HepG2 (cell line): ENCODE measurements around the gene YPEL3. TPM values are rescaled to one million over a fixed set of nuclear protein-coding genes. Genes with fewer than 3 reads are reported as not detected.

ENCODE experiments used
- GABPB1 ChIP-seq: IDR thresholded peaks from 2 replicates; pipeline ENCODE4 v1.6.1; 2016; ENCODE audit warnings: mild to moderate bottlenecking, missing genetic modification reagents, moderate library complexity, missing compliant biosample characterization
- HNF1A ChIP-seq, 2 experiments: sonication (generic) in 1 of 2; formaldehyde crosslinking in 1 of 2; IDR thresholded peaks; 2 replicates each; pipeline versions ENCODE4 v1.4.0 to v1.6.1; 2016 to 2020; ENCODE audit warnings: borderline replicate concordance in 1 of 2, low read depth in 1 of 2, mild to moderate bottlenecking in 1 of 2, missing genetic modification reagents in 1 of 2
- HNRNPLL ChIP-seq: fragments of 200-400 bp; formaldehyde crosslinking; IDR thresholded peaks from 2 replicates; pipeline ENCODE4 v1.6.1; 2017; ENCODE audit warnings: mild to moderate bottlenecking, low read depth, low read length; ENCODE audit not compliant: poor library complexity, severe bottlenecking
- KMT2A ChIP-seq: sonication (generic); formaldehyde crosslinking; IDR thresholded peaks from 2 replicates; pipeline ENCODE4 v1.4.0; 2020; ENCODE audit warnings: missing genetic modification reagents
- MXI1 ChIP-seq: IDR thresholded peaks from 3 replicates; pipeline ENCODE4 v1.6.1; 2012; ENCODE audit warnings: low read depth, low read length, inconsistent platforms, borderline replicate concordance
- NR1H2 ChIP-seq: sonication (generic); formaldehyde crosslinking; IDR thresholded peaks from 2 replicates; pipeline ENCODE4 v1.8.1; 2022; ENCODE audit warnings: low read depth, missing genetic modification reagents, borderline replicate concordance
- PAF1 ChIP-seq: IDR thresholded peaks from 2 replicates; pipeline ENCODE4 v1.6.1; 2016; ENCODE audit warnings: missing genetic modification reagents, missing compliant biosample characterization
- TFDP1 ChIP-seq: IDR thresholded peaks from 2 replicates; pipeline ENCODE4 v1.6.1; 2016; ENCODE audit warnings: missing compliant biosample characterization, missing genetic modification reagents, borderline replicate concordance
- ZNF276 ChIP-seq: sonication (generic); formaldehyde crosslinking; IDR thresholded peaks from 2 replicates; pipeline ENCODE4 v1.4.0; 2020; ENCODE audit warnings: mild to moderate bottlenecking, low read depth, missing genetic modification reagents
- ZNF343 ChIP-seq: sonication (generic); formaldehyde crosslinking; IDR thresholded peaks from 2 replicates; pipeline ENCODE4 v1.4.0; 2020; ENCODE audit warnings: mild to moderate bottlenecking, missing genetic modification reagents
- ZNF432 ChIP-seq: sonication (generic); formaldehyde crosslinking; IDR thresholded peaks from 2 replicates; pipeline ENCODE4 v1.5.0; 2020; ENCODE audit warnings: missing genetic modification reagents, mild to moderate bottlenecking, borderline replicate concordance
- ZNF589 ChIP-seq: sonication (generic); formaldehyde crosslinking; conservative IDR thresholded peaks from 2 replicates; pipeline ENCODE4 v1.8.0; 2022; ENCODE audit warnings: mild to moderate bottlenecking, moderate library complexity, missing genetic modification reagents
- polyA plus RNA-seq, 8 experiments: library from polyadenylated mRNA; depleted of rRNA in 3 of 8; stranded (reverse) in 7 of 8; unstranded in 1 of 8; fragments of >200 nt; fragmentation: Illumina TruSeq in 4 of 8; extraction: Trizol in 4 of 8; gene quantifications; 2 replicates each; pipeline versions ENCODE4 v1.2.1 to v1.2.3, GENCODE V29; 2011 to 2016; ENCODE audit warnings: low read depth in 4 of 8, missing spikeins in 1 of 8, mixed read lengths in 1 of 8; ENCODE audit not compliant: insufficient read depth in 1 of 8
- total RNA-seq, 5 experiments: library from RNA; depleted of rRNA; stranded (reverse); fragments of >200 nt; fragmentation: Illumina TruSeq; extraction: Trizol; gene quantifications; 2 replicates each; pipeline ENCODE4 v1.2.3, GENCODE V29; 2016; ENCODE audit warnings: low read depth in 1 of 5
- TF ChIP-seq, protein P1 (sequence below): IDR thresholded peaks from 2 replicates; pipeline ENCODE4 v1.6.1; 2016; ENCODE audit warnings: low read depth, borderline replicate concordance
- TF ChIP-seq, protein P2 (sequence below): IDR thresholded peaks from 2 replicates; pipeline ENCODE4 v1.6.1; 2016; ENCODE audit warnings: control low read depth

YPEL3 gene
- total and polyA plus RNA-seq, 2 of the 13 experiments (the other 11 are each of a cell fraction or from before 2014, with no cell fraction given): 5.4 to 47.0 TPM

- TF ChIP-seq ZNF276 (CRISPR knock-in tag) (no peak), ZNF589 (no peak), ZNF343 (CRISPR knock-in tag) (no peak), ZNF432 (CRISPR knock-in tag) (no peak), MXI1 (peak; percentile 55; the same call in 1 of the 3 replicates), NR1H2 (CRISPR knock-in tag) (no peak), GABPB1 (CRISPR knock-in tag) (peak; percentile 98), TFDP1 (no peak; the same call in 1 of the 2 replicates), KMT2A (peak; percentile 67), PAF1 (CRISPR knock-in tag) (no peak; the same call in 1 of the 2 replicates), HNF1A (IDR thresholded peaks at IDR 0.05; ENCODE audit: low read depth) (no peak), HNF1A (CRISPR knock-in tag; IDR thresholded peaks at IDR 0.05; ENCODE audit: borderline replicate concordance) (no peak; the same call in 1 of the 2 replicates), HNRNPLL (peak; percentile 93)
- TF ChIP-seq, protein P1, sequence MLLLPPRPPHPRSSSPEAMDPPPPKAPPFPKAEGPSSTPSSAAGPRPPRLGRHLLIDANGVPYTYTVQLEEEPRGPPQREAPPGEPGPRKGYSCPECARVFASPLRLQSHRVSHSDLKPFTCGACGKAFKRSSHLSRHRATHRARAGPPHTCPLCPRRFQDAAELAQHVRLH (CRISPR knock-in tag): no peak; the same call in 1 of the 2 replicates
- TF ChIP-seq, protein P2, sequence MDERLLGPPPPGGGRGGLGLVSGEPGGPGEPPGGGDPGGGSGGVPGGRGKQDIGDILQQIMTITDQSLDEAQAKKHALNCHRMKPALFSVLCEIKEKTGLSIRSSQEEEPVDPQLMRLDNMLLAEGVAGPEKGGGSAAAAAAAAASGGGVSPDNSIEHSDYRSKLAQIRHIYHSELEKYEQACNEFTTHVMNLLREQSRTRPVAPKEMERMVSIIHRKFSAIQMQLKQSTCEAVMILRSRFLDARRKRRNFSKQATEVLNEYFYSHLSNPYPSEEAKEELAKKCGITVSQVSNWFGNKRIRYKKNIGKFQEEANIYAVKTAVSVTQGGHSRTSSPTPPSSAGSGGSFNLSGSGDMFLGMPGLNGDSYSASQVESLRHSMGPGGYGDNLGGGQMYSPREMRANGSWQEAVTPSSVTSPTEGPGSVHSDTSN (CRISPR knock-in tag): no peak
Measured at GRCh38 chr16:30075503-30076275, 20.3 kb downstream of the YPEL3 start, which contains the start of gene PPP4C (continued).
